ENCODE data around the gene NUP133.

DNA sequence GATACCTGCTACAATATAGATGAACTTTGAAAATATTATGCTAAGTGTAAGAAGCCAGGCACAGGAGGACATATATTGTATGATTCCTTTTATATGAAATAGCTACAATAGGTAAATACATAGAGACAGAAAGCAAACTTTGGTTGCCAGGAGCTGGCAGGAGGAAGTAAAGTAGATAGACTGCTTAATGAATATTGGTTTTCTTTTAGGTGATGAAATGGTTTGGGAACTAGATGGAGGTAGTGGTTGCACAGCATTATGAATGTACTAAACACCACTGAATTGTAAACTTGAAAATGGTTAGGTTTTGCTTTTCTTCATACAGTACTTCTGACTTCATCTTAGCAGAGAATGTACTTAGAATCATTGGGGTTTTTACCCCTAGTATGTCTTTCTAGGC, 28.8 kb upstream of the NUP133 start:
- TF ChIP-seq, protein P1, sequence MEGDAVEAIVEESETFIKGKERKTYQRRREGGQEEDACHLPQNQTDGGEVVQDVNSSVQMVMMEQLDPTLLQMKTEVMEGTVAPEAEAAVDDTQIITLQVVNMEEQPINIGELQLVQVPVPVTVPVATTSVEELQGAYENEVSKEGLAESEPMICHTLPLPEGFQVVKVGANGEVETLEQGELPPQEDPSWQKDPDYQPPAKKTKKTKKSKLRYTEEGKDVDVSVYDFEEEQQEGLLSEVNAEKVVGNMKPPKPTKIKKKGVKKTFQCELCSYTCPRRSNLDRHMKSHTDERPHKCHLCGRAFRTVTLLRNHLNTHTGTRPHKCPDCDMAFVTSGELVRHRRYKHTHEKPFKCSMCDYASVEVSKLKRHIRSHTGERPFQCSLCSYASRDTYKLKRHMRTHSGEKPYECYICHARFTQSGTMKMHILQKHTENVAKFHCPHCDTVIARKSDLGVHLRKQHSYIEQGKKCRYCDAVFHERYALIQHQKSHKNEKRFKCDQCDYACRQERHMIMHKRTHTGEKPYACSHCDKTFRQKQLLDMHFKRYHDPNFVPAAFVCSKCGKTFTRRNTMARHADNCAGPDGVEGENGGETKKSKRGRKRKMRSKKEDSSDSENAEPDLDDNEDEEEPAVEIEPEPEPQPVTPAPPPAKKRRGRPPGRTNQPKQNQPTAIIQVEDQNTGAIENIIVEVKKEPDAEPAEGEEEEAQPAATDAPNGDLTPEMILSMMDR (conservative IDR thresholded peaks at IDR 0.05; ENCODE audit: low read depth, low read length) = no peak
- TF ChIP-seq POLR2A (IDR thresholded peaks at IDR 0.05; ENCODE audit: low read depth, low read length) = no peak
- TF ChIP-seq SMC3 (IDR thresholded peaks at IDR 0.05; ENCODE audit: low read depth, low read length) = no peak
- no peak for TF ChIP-seq CHD1 (IDR thresholded peaks at IDR 0.05; ENCODE audit: low read depth, low read length)
